Lung (tissue), 16 donors: ENCODE data around the gene HCN2. TPM values are rescaled to one million over a fixed set of nuclear protein-coding genes. Genes with fewer than 3 reads are reported as not detected.

Source experiments
- ATAC-seq: fragments of 200-7000 bp; cut with Tn5 transposase; one replicate; pipeline ENCODE4 v1.9.1; 2020; ENCODE audit warnings: moderate number of reproducible peaks; ENCODE audit not compliant: insufficient read depth, low FRiP score
- DNase-seq, 3 donors: peaks; one replicate each; pipeline ENCODE4 v3.0.0-alpha.2; 2013 to 2017
- H3K27ac ChIP-seq, 2 donors: one replicate each; pipeline ENCODE4 v1.5.1; 2013; ENCODE audit warnings: mild to moderate bottlenecking in 2 of 2, moderate library complexity in 2 of 2, control low read depth in 1 of 2, inconsistent platforms in 1 of 2, low read depth in 1 of 2, low read length in 1 of 2
- H3K27me3 ChIP-seq, 3 donors: one replicate each; pipeline ENCODE4 v1.5.1; 2013; ENCODE audit warnings: low read length in 2 of 3; ENCODE audit not compliant: control insufficient read depth in 3 of 3, insufficient read depth in 3 of 3
- H3K36me3 ChIP-seq, 4 donors: one replicate each; pipeline ENCODE4 v1.5.1; 2013; ENCODE audit warnings: low read length in 4 of 4, mild to moderate bottlenecking in 1 of 4, moderate library complexity in 1 of 4; ENCODE audit not compliant: control insufficient read depth in 4 of 4, insufficient read depth in 4 of 4
- H3K4me1 ChIP-seq, 5 donors: one replicate each; pipeline ENCODE4 v1.5.1; 2013; ENCODE audit warnings: low read length in 5 of 5, mild to moderate bottlenecking in 2 of 5, moderate library complexity in 1 of 5; ENCODE audit not compliant: control insufficient read depth in 5 of 5, insufficient read depth in 5 of 5
- H3K4me3 ChIP-seq: one replicate; pipeline ENCODE4 v1.5.1; 2013; ENCODE audit warnings: mild to moderate bottlenecking, control low read depth, moderate library complexity
- H3K9ac ChIP-seq, 2 donors: one replicate each; pipeline ENCODE4 v1.5.1; 2013; ENCODE audit warnings: low read length in 2 of 2, control low read depth in 1 of 2; ENCODE audit not compliant: insufficient read depth in 1 of 2
- H3K9me3 ChIP-seq, 4 donors: one replicate each; pipeline ENCODE4 v1.5.1; 2013; ENCODE audit warnings: low read length in 3 of 4, mild to moderate bottlenecking in 1 of 4, moderate library complexity in 1 of 4; ENCODE audit not compliant: control insufficient read depth in 4 of 4, insufficient read depth in 3 of 4
- WGBS, 2 donors: extraction: QIAGEN DNeasy Blood & Tissue Kit; methylation state at CpG; one replicate each; pipeline ENCODE4 v1.1.7; 2013; 5-methylcytosine and 5-hydroxymethylcytosine counted together
- long read RNA-seq, 5 donors: transcript quantifications; one replicate each; lab custom pipeline, GENCODE V29; 2026
- polyA plus RNA-seq, 2 donors: library from polyadenylated mRNA; stranded (reverse); fragments of 200-250 nt; gene quantifications; one replicate each; pipeline ENCODE4 v1.2.1, GENCODE V29; 2013
- total RNA-seq, 2 donors: library from RNA; depleted of rRNA in 1 of 2; stranded (reverse); fragments of >200 nt in 1 of 2; gene quantifications; one replicate each; pipeline ENCODE4 v1.2.1, GENCODE V29; 2014 to 2021
- TF ChIP-seq, protein P1 (sequence below): IDR thresholded peaks from 2 replicates; pipeline ENCODE4 v1.5.1; 2012; ENCODE audit warnings: mild to moderate bottlenecking; ENCODE audit errors: control extremely low read depth, extremely low read depth
- donor health status: control.
- donor health status: control.
- donor health status: Bipolar disorder and iron deficiency.
- donor health status: healthy.
- donor health status: DM: yes; HTN: yes; CAD: no.

The HCN2 gene
- total RNA-seq = under 1 TPM; 0.21 to 0.37 TPM
- under 1 TPM; 0.04 to 0.11 TPM for polyA plus RNA-seq
- long read RNA-seq, donor 1 = 0 reads
- long read RNA-seq, donor 2 = 0 reads
- long read RNA-seq, donor 3 = 0 reads
- long read RNA-seq, donor 4 = 0 reads
- long read RNA-seq, donor 5 = 0 reads

DNA sequence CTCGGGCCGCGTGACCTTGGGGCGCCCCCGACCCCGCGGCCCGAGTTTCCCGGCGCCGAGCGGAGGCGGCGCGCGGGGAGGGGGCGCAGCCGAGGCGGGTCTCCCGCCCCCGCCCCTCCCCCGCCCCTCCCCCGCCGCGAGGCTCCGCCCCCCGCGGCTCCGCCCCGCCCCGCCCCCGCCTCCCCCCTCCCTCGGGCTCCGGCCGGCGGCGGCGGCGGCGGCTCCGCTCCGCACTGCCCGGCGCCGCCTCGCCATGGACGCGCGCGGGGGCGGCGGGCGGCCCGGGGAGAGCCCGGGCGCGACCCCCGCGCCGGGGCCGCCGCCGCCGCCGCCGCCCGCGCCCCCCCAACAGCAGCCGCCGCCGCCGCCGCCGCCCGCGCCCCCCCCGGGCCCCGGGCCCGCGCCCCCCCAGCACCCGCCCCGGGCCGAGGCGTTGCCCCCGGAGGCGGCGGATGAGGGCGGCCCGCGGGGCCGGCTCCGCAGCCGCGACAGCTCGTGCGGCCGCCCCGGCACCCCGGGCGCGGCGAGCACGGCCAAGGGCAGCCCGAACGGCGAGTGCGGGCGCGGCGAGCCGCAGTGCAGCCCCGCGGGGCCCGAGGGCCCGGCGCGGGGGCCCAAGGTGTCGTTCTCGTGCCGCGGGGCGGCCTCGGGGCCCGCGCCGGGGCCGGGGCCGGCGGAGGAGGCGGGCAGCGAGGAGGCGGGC lies at the start of gene HCN2:
Gene HCN2 (plus strand): TSS at position 189 of the 703 bp plus-strand sequence. CDS start 65 bp downstream, at position 254.
- Histone ChIP-seq H3K27ac (no peak within 1 kb of the TSS), H3K27me3 (peaks cover 7 to 25% (median 23%) of the 10 kb centered on the region in 3 donors), H3K4me1 (peaks cover 0 to 15% (median 0%) of the 10 kb centered on the region in 5 donors), H3K9me3 (peaks cover 0 to 5% (median 0%) of the 10 kb centered on the region in 4 donors), H3K4me3 (no peak within 1 kb of the TSS), H3K36me3 (no peaks in the 10 kb centered on the region), H3K9ac (no peak within 1 kb of the TSS)
- DNase-seq (no peak), ATAC-seq (no peak)
- 1 to 2% methylated on average over 34 to 122 of the region's 132 CpGs for WGBS, 2 donors
- TF ChIP-seq, protein P1, sequence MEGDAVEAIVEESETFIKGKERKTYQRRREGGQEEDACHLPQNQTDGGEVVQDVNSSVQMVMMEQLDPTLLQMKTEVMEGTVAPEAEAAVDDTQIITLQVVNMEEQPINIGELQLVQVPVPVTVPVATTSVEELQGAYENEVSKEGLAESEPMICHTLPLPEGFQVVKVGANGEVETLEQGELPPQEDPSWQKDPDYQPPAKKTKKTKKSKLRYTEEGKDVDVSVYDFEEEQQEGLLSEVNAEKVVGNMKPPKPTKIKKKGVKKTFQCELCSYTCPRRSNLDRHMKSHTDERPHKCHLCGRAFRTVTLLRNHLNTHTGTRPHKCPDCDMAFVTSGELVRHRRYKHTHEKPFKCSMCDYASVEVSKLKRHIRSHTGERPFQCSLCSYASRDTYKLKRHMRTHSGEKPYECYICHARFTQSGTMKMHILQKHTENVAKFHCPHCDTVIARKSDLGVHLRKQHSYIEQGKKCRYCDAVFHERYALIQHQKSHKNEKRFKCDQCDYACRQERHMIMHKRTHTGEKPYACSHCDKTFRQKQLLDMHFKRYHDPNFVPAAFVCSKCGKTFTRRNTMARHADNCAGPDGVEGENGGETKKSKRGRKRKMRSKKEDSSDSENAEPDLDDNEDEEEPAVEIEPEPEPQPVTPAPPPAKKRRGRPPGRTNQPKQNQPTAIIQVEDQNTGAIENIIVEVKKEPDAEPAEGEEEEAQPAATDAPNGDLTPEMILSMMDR = no peak

GRCh38 chr19:540867-541637 lies 48.6 kb upstream of the HCN2 start:
- no peak overlapping the region for H3K27ac ChIP-seq
- H3K27me3 ChIP-seq = no peaks in the 10 kb centered on the region
- peaks cover 13 to 49% (median 13%) of the 10 kb centered on the region in 4 donors for H3K36me3 ChIP-seq
- DNase-seq (no peak), ATAC-seq (no peak)
- 92 to 93% methylated on average over 51 of the region's 51 CpGs for WGBS, 2 donors
- peaks cover 0 to 7% (median 0%) of the 10 kb centered on the region in 5 donors for H3K4me1 ChIP-seq
- no peak overlapping the region for H3K9ac ChIP-seq
- no peak overlapping the region for H3K4me3 ChIP-seq
- TF ChIP-seq, protein P1 = no peak
- no peaks in the 10 kb centered on the region for H3K9me3 ChIP-seq

DNA sequence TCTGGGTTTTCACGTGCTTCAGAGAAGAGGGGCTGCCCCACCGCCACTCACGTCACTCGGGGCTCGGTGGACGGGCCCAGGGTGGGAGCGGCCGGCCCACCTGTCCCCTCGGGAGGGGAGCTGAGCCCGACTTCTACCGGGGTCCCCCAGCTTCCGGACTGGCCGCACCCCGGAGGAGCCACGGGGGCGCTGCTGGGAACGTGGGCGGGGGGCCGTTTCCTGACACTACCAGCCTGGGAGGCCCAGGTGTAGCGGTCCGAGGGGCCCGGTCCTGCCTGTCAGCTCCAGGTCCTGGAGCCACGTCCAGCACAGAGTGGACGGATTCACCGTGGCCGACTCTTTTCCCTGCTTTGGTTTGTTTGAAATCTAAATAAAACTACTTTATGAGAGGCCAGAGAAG lies 48.0 kb upstream of the HCN2 start:
- 93 to 97% methylated on average over 25 to 26 of the region's 26 CpGs for WGBS, 2 donors
- ATAC-seq (no peak), DNase-seq (no peak)
- TF ChIP-seq, protein P1 = no peak
- Histone ChIP-seq H3K4me3 (no peak overlapping the region), H3K27ac (no peak overlapping the region), H3K9me3 (no peaks in the 10 kb centered on the region), H3K9ac (no peak overlapping the region), H3K27me3 (no peaks in the 10 kb centered on the region), H3K36me3 (peaks cover 7 to 42% (median 12%) of the 10 kb centered on the region in 4 donors), H3K4me1 (peaks cover 0 to 7% (median 0%) of the 10 kb centered on the region in 5 donors)
